ENCODE data around the gene RIMS1. TPM values are rescaled to one million over a fixed set of nuclear protein-coding genes. Genes with fewer than 3 reads are reported as not detected.

RIMS1 gene
- total RNA-seq, 1 experiment from 2014 or later: 1.1 TPM

DNA sequence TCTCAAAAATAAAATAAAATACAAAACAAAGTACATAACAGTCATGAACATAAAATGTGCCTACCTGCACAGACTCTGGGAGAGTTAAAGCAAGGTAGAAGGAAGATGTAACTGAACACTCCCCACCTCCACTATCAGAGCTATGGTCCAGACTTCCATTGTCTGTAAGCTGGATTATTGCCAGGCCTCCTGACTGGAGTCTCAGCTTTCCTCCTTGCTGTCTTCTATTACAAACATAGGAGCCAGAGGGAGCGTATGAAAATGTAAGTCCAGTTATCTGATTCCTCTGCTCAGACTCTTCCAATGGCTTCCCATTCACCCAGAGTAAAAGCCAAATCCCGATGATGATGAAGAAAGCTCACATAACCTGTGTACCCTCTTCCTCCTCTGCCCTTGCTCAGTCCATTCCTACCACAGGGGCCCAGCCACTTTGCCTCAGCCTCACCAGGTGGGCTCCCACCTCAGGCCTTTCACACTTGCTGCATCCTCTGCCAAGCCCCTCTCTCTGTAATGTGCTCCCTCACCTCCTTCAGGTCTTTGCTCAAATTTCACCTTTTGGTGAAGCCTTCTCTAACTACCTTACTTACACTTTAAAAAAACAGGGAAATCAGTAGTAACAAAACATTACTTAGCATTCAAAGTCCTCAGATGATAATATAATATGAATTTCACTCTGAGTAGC is 194.1 kb downstream of the RIMS1 start:
- H3K4me1 Mint-ChIP-seq: peaks cover 23% of the 10 kb centered on the region
- no peaks in the 10 kb centered on the region for H3K27me3 Mint-ChIP-seq (ENCODE audit: low read depth)
- H3K9me3 Mint-ChIP-seq: no peaks in the 10 kb centered on the region
- ChIA-PET POLR2A (no interaction called here), CTCF (no interaction called here)
- no peaks in the 10 kb centered on the region for H3K36me3 Mint-ChIP-seq
- H3K4me3 Mint-ChIP-seq: no peak overlapping the region
- no peak for DNase-seq (ENCODE audit: low spot score)
- TF ChIP-seq, protein P1, sequence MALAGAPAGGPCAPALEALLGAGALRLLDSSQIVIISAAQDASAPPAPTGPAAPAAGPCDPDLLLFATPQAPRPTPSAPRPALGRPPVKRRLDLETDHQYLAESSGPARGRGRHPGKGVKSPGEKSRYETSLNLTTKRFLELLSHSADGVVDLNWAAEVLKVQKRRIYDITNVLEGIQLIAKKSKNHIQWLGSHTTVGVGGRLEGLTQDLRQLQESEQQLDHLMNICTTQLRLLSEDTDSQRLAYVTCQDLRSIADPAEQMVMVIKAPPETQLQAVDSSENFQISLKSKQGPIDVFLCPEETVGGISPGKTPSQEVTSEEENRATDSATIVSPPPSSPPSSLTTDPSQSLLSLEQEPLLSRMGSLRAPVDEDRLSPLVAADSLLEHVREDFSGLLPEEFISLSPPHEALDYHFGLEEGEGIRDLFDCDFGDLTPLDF (CRISPR knock-in tag; IDR thresholded peaks at IDR 0.05): no peak
- peak; percentile 81 for ATAC-seq
- H3K27ac Mint-ChIP-seq: peak overlapping the region; percentile 30; the same call in 1 of the 2 replicates

DNA sequence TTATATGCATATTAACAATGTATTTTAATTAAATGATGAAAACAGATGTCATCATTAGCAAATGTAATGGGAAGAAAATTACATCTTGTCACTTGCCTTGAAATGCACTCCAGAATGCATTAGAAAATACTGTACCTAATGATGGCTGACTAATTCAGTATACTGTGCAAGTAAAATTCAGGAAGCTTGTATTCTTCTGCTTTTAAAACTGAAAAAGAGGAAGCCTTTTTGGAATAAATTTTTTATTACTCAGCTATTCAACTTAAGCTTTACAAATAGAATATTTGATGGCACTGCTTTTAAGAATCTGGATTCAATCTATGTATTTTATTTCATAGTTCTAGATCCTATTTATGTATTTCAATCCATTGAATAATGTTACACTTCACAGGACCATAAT is 195.5 kb downstream of the RIMS1 start:
- peaks cover 29% of the 10 kb centered on the region for H3K4me1 Mint-ChIP-seq
- H3K27ac Mint-ChIP-seq: no peak overlapping the region
- no peaks in the 10 kb centered on the region for H3K36me3 Mint-ChIP-seq
- H3K4me3 Mint-ChIP-seq: no peak overlapping the region
- H3K27me3 Mint-ChIP-seq (ENCODE audit: low read depth): no peaks in the 10 kb centered on the region
- no peak for ATAC-seq
- DNase-seq (ENCODE audit: low spot score): no peak
- TF ChIP-seq, protein P2, sequence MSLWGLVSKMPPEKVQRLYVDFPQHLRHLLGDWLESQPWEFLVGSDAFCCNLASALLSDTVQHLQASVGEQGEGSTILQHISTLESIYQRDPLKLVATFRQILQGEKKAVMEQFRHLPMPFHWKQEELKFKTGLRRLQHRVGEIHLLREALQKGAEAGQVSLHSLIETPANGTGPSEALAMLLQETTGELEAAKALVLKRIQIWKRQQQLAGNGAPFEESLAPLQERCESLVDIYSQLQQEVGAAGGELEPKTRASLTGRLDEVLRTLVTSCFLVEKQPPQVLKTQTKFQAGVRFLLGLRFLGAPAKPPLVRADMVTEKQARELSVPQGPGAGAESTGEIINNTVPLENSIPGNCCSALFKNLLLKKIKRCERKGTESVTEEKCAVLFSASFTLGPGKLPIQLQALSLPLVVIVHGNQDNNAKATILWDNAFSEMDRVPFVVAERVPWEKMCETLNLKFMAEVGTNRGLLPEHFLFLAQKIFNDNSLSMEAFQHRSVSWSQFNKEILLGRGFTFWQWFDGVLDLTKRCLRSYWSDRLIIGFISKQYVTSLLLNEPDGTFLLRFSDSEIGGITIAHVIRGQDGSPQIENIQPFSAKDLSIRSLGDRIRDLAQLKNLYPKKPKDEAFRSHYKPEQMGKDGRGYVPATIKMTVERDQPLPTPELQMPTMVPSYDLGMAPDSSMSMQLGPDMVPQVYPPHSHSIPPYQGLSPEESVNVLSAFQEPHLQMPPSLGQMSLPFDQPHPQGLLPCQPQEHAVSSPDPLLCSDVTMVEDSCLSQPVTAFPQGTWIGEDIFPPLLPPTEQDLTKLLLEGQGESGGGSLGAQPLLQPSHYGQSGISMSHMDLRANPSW (CRISPR knock-in tag; conservative IDR thresholded peaks at IDR 0.05; ENCODE audit: low read depth): no peak
- no peak for TF ChIP-seq ZNF121 (CRISPR knock-in tag; IDR thresholded peaks at IDR 0.05)
- TF ChIP-seq, protein P3, sequence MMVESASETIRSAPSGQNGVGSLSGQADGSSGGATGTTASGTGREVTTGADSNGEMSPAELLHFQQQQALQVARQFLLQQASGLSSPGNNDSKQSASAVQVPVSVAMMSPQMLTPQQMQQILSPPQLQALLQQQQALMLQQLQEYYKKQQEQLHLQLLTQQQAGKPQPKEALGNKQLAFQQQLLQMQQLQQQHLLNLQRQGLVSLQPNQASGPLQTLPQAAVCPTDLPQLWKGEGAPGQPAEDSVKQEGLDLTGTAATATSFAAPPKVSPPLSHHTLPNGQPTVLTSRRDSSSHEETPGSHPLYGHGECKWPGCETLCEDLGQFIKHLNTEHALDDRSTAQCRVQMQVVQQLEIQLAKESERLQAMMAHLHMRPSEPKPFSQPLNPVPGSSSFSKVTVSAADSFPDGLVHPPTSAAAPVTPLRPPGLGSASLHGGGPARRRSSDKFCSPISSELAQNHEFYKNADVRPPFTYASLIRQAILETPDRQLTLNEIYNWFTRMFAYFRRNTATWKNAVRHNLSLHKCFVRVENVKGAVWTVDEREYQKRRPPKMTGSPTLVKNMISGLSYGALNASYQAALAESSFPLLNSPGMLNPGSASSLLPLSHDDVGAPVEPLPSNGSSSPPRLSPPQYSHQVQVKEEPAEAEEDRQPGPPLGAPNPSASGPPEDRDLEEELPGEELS (CRISPR knock-in tag; IDR thresholded peaks at IDR 0.05): no peak
- TF ChIP-seq, protein P4, sequence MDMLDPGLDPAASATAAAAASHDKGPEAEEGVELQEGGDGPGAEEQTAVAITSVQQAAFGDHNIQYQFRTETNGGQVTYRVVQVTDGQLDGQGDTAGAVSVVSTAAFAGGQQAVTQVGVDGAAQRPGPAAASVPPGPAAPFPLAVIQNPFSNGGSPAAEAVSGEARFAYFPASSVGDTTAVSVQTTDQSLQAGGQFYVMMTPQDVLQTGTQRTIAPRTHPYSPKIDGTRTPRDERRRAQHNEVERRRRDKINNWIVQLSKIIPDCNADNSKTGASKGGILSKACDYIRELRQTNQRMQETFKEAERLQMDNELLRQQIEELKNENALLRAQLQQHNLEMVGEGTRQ (CRISPR knock-in tag; IDR thresholded peaks at IDR 0.05): no peak
- TF ChIP-seq IRF2 (CRISPR knock-in tag; IDR thresholded peaks at IDR 0.05; ENCODE audit: borderline replicate concordance, low read depth): no peak
- TF ChIP-seq, protein P5, sequence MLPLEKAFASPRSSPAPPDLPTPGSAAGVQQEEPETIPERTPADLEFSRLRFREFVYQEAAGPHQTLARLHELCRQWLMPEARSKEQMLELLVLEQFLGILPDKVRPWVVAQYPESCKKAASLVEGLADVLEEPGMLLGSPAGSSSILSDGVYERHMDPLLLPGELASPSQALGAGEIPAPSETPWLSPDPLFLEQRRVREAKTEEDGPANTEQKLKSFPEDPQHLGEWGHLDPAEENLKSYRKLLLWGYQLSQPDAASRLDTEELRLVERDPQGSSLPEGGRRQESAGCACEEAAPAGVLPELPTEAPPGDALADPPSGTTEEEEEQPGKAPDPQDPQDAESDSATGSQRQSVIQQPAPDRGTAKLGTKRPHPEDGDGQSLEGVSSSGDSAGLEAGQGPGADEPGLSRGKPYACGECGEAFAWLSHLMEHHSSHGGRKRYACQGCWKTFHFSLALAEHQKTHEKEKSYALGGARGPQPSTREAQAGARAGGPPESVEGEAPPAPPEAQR (CRISPR knock-in tag; IDR thresholded peaks at IDR 0.05): no peak
- no peak for TF ChIP-seq ZNF671 (CRISPR knock-in tag; IDR thresholded peaks at IDR 0.05)
- no peaks in the 10 kb centered on the region for H3K9me3 Mint-ChIP-seq
- ChIA-PET CTCF (interaction anchor here (1.4 kb wide), 1 partner anchor 460 kb away, joined by 3 read pairs; no protein-coding TSS in a partner anchor), POLR2A (no interaction called here)

DNA sequence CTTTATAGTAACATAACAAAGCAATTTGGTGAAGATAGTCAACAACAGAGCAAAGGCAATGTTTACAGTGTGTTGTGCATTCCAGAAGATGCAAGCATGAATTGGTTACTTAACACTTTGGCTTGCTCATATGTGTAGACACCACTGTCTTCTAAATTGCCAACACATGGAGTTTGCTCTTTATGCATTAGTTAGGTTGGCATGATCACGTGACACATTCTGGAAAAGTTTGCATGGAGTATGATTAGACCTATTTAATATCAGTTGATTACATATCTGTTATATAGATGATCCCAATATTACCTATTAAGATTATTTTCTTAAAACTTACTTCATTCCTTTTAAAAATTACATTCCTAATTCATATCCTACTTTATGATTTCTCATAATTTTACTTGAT is 197.6 kb downstream of the RIMS1 start:
- CTCF ChIA-PET: no interaction called here
- H3K9me3 Mint-ChIP-seq: no peaks in the 10 kb centered on the region

More for the DNA sequence above, 197.6 kb downstream of the RIMS1 start:
- POLR2A ChIA-PET: no interaction called here
- no peak for ATAC-seq
- DNase-seq (ENCODE audit: low spot score): no peak
- TF ChIP-seq ZNF396 (CRISPR knock-in tag; IDR thresholded peaks at IDR 0.05; ENCODE audit: borderline replicate concordance): no peak
- TF ChIP-seq, protein P6, sequence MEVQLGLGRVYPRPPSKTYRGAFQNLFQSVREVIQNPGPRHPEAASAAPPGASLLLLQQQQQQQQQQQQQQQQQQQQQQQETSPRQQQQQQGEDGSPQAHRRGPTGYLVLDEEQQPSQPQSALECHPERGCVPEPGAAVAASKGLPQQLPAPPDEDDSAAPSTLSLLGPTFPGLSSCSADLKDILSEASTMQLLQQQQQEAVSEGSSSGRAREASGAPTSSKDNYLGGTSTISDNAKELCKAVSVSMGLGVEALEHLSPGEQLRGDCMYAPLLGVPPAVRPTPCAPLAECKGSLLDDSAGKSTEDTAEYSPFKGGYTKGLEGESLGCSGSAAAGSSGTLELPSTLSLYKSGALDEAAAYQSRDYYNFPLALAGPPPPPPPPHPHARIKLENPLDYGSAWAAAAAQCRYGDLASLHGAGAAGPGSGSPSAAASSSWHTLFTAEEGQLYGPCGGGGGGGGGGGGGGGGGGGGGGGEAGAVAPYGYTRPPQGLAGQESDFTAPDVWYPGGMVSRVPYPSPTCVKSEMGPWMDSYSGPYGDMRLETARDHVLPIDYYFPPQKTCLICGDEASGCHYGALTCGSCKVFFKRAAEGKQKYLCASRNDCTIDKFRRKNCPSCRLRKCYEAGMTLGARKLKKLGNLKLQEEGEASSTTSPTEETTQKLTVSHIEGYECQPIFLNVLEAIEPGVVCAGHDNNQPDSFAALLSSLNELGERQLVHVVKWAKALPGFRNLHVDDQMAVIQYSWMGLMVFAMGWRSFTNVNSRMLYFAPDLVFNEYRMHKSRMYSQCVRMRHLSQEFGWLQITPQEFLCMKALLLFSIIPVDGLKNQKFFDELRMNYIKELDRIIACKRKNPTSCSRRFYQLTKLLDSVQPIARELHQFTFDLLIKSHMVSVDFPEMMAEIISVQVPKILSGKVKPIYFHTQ (CRISPR knock-in tag; IDR thresholded peaks at IDR 0.05): no peak
- TF ChIP-seq, protein P7, sequence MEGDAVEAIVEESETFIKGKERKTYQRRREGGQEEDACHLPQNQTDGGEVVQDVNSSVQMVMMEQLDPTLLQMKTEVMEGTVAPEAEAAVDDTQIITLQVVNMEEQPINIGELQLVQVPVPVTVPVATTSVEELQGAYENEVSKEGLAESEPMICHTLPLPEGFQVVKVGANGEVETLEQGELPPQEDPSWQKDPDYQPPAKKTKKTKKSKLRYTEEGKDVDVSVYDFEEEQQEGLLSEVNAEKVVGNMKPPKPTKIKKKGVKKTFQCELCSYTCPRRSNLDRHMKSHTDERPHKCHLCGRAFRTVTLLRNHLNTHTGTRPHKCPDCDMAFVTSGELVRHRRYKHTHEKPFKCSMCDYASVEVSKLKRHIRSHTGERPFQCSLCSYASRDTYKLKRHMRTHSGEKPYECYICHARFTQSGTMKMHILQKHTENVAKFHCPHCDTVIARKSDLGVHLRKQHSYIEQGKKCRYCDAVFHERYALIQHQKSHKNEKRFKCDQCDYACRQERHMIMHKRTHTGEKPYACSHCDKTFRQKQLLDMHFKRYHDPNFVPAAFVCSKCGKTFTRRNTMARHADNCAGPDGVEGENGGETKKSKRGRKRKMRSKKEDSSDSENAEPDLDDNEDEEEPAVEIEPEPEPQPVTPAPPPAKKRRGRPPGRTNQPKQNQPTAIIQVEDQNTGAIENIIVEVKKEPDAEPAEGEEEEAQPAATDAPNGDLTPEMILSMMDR (IDR thresholded peaks at IDR 0.05): no peak
- no peak for TF ChIP-seq TEAD4 (CRISPR knock-in tag; IDR thresholded peaks at IDR 0.05)
- no peak for TF ChIP-seq ETV6 (CRISPR knock-in tag; IDR thresholded peaks at IDR 0.05)
- no peak for TF ChIP-seq IRF2 (CRISPR knock-in tag; IDR thresholded peaks at IDR 0.05; ENCODE audit: borderline replicate concordance, low read depth)
- H3K4me3 Mint-ChIP-seq: no peak overlapping the region
- H3K36me3 Mint-ChIP-seq: no peaks in the 10 kb centered on the region
- H3K27me3 Mint-ChIP-seq (ENCODE audit: low read depth): no peaks in the 10 kb centered on the region
- H3K4me1 Mint-ChIP-seq: peaks cover 29% of the 10 kb centered on the region
- H3K27ac Mint-ChIP-seq: no peak overlapping the region

Measured in WTC11 (cell line).